HepG2 (cell line): Measurements from ENCODE around the gene OTUD7B.

Source experiments
- CTCF ChIP-seq: sonication (generic); formaldehyde crosslinking; IDR thresholded peaks from 2 replicates; pipeline ENCODE4 v1.5.0; 2020; ENCODE audit warnings: mild to moderate bottlenecking, missing genetic modification reagents, moderate library complexity
- DRAP1 ChIP-seq: IDR thresholded peaks from 2 replicates; pipeline ENCODE4 v1.6.1; 2016; ENCODE audit warnings: missing genetic modification reagents, missing compliant biosample characterization
- IRX3 ChIP-seq: sonication (generic); formaldehyde crosslinking; IDR thresholded peaks from 2 replicates; pipeline ENCODE4 v1.8.1; 2023; ENCODE audit warnings: mild to moderate bottlenecking, low read depth, missing genetic modification reagents, borderline replicate concordance
- ISX ChIP-seq: sonication (generic); formaldehyde crosslinking; conservative IDR thresholded peaks from 2 replicates; pipeline ENCODE4 v1.5.0; 2020; ENCODE audit warnings: missing genetic modification reagents
- MAFK ChIP-seq, 2 experiments: IDR thresholded peaks in 1 of 2; conservative IDR thresholded peaks in 1 of 2; 2 replicates each; pipeline ENCODE4 v1.6.1; 2011; ENCODE audit warnings: improper control_type of control experiment in 2 of 2, low read length in 2 of 2
- NR1H2 ChIP-seq: sonication (generic); formaldehyde crosslinking; IDR thresholded peaks from 2 replicates; pipeline ENCODE4 v1.8.1; 2022; ENCODE audit warnings: low read depth, missing genetic modification reagents, borderline replicate concordance
- POLR2AphosphoS5 ChIP-seq: IDR thresholded peaks from 2 replicates; pipeline ENCODE4 v1.6.1; 2012; ENCODE audit warnings: low read depth, low read length
- TBL1XR1 ChIP-seq: fragments of 150-350 bp; IDR thresholded peaks from 2 replicates; pipeline ENCODE4 v1.6.1; 2014; ENCODE audit warnings: borderline replicate concordance, low read length; ENCODE audit not compliant: partially characterized antibody
- TRIM24 ChIP-seq: sonication (generic); formaldehyde crosslinking; IDR thresholded peaks from 2 replicates; pipeline ENCODE4 v1.8.0; 2022; ENCODE audit warnings: mild to moderate bottlenecking, missing genetic modification reagents
- USF2 ChIP-seq, 2 experiments: sonication (generic) in 1 of 2; formaldehyde crosslinking in 1 of 2; IDR thresholded peaks; 2 replicates each; pipeline versions ENCODE4 v1.5.1 to v1.6.1; 2011 to 2020; ENCODE audit warnings: borderline replicate concordance in 1 of 2, low read depth in 1 of 2, low read length in 1 of 2, mild to moderate bottlenecking in 1 of 2, missing genetic modification reagents in 1 of 2, moderate library complexity in 1 of 2
- ZMYM3 ChIP-seq: sonication (generic); formaldehyde crosslinking; IDR thresholded peaks from 2 replicates; pipeline ENCODE4 v1.5.1; 2020; ENCODE audit warnings: mild to moderate bottlenecking, missing genetic modification reagents
- ZNF350 ChIP-seq: sonication (generic); formaldehyde crosslinking; IDR thresholded peaks from 2 replicates; pipeline ENCODE4 v1.4.0; 2020; ENCODE audit warnings: mild to moderate bottlenecking, low read depth, missing genetic modification reagents, borderline replicate concordance

GRCh38 chr1:149933208-149933607 is 77.3 kb downstream of the OTUD7B start:
- TF ChIP-seq CTCF (no peak), POLR2AphosphoS5 (no peak), MAFK (conservative IDR thresholded peaks at IDR 0.05 in 1 of 2, IDR thresholded peaks at IDR 0.05 in 1 of 2; ENCODE audit: low read length in 2 of 2) (no peak), ISX (CRISPR knock-in tag) (no peak), TBL1XR1 (no peak), IRX3 (CRISPR knock-in tag) (no peak), USF2 (IDR thresholded peaks at IDR 0.05; ENCODE audit: low read depth, low read length) (no peak), USF2 (CRISPR knock-in tag; IDR thresholded peaks at IDR 0.05; ENCODE audit: borderline replicate concordance) (no peak), ZMYM3 (no peak), TRIM24 (no peak), DRAP1 (CRISPR knock-in tag) (no peak), ZNF350 (CRISPR knock-in tag) (no peak), NR1H2 (CRISPR knock-in tag) (no peak)
